Hepatic stellate cell (primary cell): ENCODE measurements around the gene NPIPB8.
"Not testable (repeated sequence)": the region's sequence is repeated elsewhere in the genome, so short reads cannot be mapped to it uniquely, and the experiment has no call there.

ENCODE experiments used
- DNase-seq: peaks from one replicate; pipeline ENCODE4 v3.0.0; 2011; ENCODE audit warnings: low spot score

Gene NPIPB8

DNA sequence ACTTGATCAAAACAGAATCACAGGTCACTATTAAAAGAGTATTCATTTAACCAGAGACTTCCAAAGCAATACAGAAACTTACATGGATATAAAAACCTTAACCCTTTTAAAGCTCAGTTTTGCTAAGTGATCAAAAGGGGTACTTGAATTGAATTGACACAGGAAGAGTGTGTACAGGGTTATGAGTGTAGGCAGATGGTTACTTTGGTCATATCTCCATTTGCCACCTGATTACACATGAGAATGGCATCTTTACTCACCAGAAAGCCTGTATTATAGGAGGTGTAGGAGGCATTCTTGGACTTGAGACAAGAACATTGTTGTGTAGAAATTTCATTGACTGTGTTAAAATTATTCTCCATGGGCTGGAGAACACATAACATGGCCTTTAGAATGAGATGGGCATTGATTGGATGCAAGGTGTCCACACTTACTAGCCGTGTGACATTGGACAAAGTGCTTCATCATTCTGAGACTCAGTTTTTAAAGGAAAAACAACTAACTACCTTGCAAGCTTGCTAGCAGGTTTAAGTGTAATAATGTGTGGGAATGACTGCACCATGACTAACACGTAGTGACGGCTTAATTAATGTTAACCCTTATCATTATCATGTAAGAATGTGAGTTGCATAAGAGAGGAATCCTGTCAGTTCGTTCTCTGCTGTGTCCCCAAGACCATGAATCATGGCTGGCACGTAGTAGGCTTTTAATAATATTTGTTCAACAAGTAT is 1.6 kb upstream of the NPIPB8 start:
- DNase-seq, result not testable (repeated sequence)

DNA sequence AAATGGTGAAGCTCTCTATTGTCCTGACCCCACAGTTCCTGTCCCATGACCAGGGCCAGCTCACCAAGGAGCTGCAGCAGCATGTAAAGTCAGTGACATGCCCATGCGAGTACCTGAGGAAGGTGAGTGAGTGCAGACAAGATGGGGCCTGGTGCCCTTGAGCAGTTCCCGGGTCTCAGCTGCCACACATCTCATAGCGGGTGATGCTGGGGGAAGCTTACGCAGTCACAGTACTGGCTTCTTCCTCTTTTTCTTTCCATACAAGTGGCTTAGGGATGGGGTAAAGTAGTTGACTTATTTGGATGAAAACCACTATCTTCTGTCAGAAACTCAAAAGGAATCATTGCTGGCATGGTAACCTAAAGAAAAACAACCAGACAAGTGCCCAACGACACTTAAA is 494 bp downstream of the NPIPB8 start:
- not testable (repeated sequence) for DNase-seq

DNA sequence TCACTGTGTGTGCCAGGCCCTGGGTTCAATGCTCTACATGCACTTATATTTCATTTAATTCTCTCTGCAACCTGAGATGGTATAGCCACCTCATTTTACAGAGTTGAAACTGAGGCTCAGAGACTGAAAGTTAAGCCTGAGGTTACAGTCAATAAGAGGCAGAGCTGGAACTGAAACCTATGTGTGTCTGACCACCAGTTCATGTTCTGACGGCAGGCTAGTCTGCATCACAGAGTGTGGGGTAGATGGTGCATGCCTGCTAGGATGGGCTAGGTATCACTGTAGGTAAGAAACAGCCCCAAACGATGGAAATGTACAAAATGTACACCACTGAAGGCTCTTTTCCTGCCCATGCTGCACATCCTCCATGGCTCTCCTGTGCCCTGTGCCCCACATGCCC is 2.1 kb downstream of the NPIPB8 start:
- DNase-seq, result not testable (repeated sequence)

DNA sequence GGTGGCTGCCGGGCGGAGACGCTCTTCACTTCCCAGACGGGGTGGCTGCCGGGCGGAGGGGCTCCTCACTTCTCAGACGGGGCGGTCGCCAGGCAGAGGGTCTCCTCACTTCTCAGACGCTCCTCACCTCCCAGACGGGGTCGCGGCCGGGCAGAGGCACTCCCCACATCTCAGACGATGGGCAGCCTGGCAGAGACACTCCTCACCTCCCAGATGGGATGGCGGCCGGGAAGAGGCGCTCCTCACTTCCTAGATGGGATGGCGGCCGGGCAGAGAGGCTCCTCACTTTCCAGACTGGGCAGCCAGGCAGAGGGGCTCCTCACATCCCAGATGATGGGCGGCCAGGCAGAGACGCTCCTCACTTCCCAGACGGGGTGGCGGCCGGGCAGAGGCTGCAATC is 28.4 kb downstream of the NPIPB8 start:
- DNase-seq, result not testable (repeated sequence)

DNA sequence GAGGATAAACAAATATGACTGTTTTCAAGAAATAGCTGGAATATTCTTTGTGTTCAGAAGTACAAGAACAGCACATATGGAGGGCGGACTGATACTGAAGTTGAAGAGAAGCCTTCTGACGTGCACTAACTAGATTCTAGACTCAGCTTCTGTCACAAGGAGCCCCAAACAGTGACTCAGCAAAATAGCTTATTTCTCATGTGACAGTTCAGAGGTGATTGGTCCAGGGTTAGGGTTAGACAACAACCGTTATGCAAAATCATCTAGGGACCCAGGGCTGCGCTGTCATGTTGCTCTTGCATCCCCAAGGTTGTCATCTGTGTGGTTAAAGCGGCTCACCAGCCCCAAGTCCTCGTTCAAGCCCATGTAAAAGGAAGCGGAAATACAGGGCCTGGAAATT is 29.6 kb downstream of the NPIPB8 start:
- DNase-seq, result not testable (repeated sequence)

DNA sequence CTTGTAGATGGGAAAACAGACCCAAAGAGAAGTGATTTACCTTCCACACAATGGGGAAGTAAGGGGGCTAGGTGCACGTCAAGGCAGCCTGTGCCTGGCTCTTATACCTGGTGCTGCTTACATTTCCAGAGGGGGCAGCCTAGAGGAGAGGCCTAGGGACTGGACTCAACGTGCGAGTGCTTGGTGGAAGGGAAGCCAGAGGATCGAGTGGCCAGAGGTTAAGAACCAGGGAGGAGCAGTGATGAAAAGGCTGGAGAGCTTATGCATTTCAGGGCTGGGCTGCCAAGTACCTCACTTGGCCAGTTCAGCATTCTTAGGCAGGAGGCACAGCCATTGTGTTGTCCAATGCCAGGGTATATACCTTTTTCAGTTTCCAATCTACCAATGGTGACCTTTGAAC is 30.3 kb downstream of the NPIPB8 start:
- DNase-seq, result not testable (repeated sequence)

DNA sequence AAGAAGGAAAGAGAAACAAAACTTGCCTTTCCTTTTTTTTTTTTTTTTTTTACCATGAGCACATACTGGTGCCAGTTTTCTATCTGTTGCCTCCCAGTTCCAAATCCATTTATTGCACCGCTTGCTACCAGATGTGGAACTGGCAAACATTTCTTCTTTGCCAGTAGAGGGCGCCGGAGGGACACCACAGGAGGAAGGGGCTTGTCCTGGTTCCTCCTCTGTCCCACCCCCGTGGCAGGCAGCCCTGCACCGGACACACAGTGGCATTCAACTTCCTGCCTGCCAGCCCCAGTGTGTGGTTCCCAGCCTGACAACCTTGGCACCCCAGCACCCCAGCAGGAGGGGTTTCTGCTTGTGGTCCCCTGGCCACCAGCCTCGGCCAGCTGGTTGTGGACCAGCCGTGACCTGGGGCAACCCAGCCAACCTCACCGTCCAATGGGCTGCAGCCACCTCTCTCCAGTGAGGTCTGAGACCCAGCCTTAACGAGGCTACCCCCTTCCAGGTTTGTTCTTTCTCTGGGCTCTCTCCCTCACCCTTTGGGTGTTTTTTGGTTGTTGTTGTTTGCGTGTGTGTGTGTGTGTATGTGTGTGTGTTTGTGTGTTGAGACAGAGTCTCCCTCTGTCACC is 50.6 kb downstream of the NPIPB8 start:
- not testable (repeated sequence) for DNase-seq

DNA sequence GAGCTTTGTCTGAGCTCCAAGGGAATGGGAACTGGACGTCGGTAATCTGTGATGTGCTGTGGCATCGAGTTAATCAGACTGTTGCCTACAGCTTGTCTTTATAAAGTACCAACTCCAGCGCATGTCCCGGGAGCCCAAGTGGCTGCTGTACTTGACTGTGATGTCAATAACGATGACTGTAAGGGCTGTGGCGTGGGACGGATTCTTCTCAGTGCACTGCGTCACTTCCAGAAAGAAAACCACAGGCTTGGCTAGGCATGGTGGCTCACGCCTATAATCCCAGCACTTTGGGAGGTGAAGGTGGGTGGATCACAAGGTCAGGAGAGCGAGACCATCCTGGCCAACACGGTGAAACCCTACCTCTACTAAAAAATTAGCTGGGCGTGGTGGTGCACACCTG is 51.6 kb downstream of the NPIPB8 start:
- DNase-seq, result not testable (repeated sequence)

DNA sequence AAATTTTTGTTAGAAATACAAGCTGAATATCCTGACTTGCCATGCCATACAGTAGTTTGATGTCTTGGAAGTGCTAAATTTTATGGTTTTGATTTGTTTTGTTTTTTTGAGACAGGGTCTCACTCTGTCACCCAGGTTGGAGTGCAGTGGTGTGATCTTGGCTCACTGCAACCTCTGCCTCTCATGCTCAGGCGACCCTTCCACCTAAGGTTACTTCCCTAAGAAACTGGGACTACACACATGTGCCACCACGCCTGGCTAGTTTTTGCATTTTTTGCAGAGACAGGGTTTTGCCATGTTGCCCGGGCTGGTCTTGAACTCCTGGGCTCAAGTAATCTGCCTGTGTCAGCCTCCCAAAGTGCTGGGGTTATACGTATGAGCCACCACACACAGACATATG is 53.9 kb downstream of the NPIPB8 start:
- DNase-seq, result not testable (repeated sequence)

DNA sequence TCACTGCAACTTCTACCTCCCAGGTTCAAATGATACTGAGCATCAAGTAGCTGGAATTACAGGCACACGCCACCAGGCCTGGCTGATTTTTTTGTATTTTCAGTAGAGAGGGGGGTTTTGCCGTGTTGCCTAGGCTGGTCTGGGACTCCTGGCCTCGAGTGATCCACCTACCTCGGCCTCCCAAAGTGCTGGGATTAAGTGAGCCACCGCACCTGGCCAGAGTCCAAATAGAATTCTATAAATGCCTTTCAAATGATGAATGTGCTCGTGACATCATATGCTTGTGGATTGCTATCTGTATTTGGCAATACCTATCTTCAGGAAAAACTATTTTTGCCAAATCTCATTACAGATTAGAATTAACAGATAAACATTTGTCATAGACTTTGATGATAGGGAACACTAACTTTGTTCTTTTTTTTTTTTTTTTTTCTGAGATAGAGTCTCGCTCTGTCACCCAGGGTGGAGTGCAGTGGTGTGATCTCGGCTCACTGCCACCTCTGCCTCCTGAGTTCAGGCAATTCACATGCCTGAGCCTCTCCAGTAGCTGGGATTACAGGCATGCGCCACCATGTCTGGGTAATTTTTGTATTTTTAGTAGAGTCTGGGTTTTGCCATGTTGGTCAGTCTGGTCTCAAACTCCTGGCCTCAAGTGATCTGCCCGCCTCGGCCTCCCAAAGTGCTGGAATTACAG is 55.5 kb downstream of the NPIPB8 start:
- DNase-seq, result not testable (repeated sequence)

DNA sequence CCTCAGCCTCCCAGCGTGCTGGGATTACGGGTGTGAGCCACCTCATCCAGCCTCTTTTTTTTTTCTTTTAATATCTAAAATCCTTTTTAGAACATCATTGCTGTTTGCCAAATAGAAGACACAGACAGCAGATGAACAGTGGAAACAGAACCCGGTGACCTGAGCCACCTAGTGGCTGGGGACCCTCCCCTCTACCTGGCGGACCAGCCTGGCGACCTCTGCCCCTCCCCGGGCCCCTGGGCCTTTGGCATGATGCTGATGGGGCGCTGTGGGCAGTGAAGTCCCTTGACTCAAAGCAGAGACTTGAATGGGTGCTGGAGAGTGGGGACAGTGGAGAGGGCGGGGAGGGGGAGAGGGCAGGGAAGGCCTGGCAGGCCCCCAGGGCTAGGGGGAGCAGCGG is 61.9 kb downstream of the NPIPB8 start:
- DNase-seq, result not testable (repeated sequence)

DNA sequence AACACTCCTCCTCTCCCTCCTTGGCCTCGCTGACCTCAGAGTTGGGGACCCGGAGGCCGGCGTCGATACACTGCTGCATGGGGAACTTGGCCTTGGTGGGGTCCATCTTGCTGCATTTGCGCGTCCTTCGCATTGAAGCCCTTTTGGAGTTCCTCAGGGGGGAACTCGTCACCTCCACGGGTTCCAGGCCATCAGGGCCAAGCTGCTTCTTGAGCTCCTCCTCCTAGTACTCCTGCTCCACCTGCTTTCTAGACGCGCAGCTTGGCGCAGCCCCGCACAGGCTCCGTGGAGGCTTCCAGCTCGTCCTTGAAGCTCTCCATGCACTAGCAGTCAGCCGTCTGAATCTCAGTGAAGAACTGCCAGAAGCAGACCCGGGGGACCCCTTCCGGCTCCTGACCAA is 62.5 kb downstream of the NPIPB8 start:
- not testable (repeated sequence) for DNase-seq

DNA sequence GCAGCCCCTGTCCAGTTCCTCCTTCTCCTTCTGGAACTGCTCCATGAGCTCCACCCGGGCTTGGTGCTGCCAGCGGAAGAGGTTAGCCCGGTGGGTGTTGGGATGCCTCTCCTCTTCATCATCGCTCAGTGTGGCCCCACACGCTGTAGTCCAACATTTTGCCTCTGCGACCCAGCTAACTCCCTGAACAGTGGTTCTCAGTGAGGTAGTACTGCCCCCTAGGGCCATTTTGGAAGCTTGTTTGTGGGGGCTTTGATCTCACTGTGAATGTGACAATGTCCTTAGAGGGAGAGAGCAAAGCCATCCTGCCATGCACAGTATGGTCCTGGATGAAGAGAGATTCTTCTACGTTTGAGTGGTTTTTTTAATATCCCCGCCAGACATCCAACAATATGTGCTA is 63.5 kb downstream of the NPIPB8 start:
- DNase-seq, result not testable (repeated sequence)

DNA sequence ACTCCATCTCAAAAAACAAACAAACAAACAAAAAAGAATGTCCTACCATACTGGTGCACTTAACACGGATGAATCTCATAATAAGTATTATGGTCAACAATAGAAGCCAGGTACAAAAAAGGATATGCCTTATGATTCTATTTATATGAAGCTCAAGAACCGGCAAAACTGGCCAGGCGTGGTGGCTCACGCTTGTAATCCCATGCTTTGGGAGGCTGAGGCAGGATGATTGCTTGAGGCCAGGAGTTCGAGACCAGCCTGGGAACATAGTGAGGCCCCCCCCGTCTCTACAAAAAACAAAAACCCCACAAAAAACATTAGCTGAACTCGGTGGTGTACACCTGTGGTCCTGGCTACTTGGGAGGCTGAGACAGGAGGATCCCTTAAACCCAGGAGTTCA is 66.4 kb downstream of the NPIPB8 start:
- not testable (repeated sequence) for DNase-seq
